Psoas muscle (tissue), 8 donors: ENCODE measurements around the gene ITPRIP. TPM values are rescaled to one million over a fixed set of nuclear protein-coding genes. Genes with fewer than 3 reads are reported as not detected.

Experiments used
- ATAC-seq, 4 donors: fragments of 200-7000 bp; cut with Tn5 transposase; one replicate each; pipeline ENCODE4 v1.9.1; 2020; ENCODE audit warnings: moderate library complexity in 3 of 4, mild to moderate bottlenecking in 2 of 4
- DNase-seq, 2 donors: peaks; one replicate each; pipeline ENCODE4 v3.0.0-alpha.2; 2020
- H3K27ac ChIP-seq: fragments of 200-600 bp; one replicate; pipeline ENCODE4 v1.8.0; 2022
- H3K27me3 ChIP-seq, 3 donors: fragments of 200-600 bp in 1 of 3; one replicate each; pipeline versions ENCODE4 v1.6.1 to v1.8.0; 2013 to 2022; ENCODE audit warnings: low read length in 2 of 3, mild to moderate bottlenecking in 2 of 3, moderate library complexity in 1 of 3; ENCODE audit not compliant: insufficient read depth in 3 of 3
- H3K36me3 ChIP-seq, 2 donors: fragments of 200-600 bp in 1 of 2; one replicate each; pipeline versions ENCODE4 v1.6.1 to v1.8.0; 2013 to 2022; ENCODE audit warnings: low read depth in 1 of 2, mild to moderate bottlenecking in 1 of 2, moderate library complexity in 1 of 2; ENCODE audit not compliant: insufficient read depth in 1 of 2
- H3K4me1 ChIP-seq: fragments of 200-600 bp; one replicate; pipeline ENCODE4 v1.8.0; 2022
- H3K4me3 ChIP-seq: fragments of 200-600 bp; one replicate; pipeline ENCODE4 v1.8.0; 2022; ENCODE audit warnings: mild to moderate bottlenecking
- H3K9me3 ChIP-seq: fragments of 200-600 bp; one replicate; pipeline ENCODE4 v1.8.0; 2022
- WGBS, 3 donors: extraction: QIAGEN DNeasy Blood & Tissue Kit; methylation state at CpG; one replicate each; pipeline versions ENCODE4 v1.1.6 to v1.1.7; 2013; 5-methylcytosine and 5-hydroxymethylcytosine counted together
- intact Hi-C, 2 donors: fragments of 100-400 bp; cut with DNase I; formaldehyde crosslinking; loops; one replicate each; pipeline versions ENCODE4 v1.11.0 to v1.14.2; 2022
- polyA plus RNA-seq, 3 donors: library from polyadenylated mRNA; stranded (reverse); fragments of 200-250 nt; gene quantifications; one replicate each; pipeline ENCODE4 v1.2.3, GENCODE V29; 2013
- total RNA-seq, 4 donors: library from RNA; stranded (reverse); fragmentation: NEBNext Ultra II Directional in 2 of 4; extraction: Animal tissue kit (Norgen Biotek cat#: 25700) in 2 of 4; gene quantifications; one replicate each; pipeline versions ENCODE4 v1.2.1 to v1.2.4, GENCODE V29; 2021 to 2023
- TF ChIP-seq, protein P1 (sequence below): fragments of 200-600 bp; IDR thresholded peaks from one replicate; pipeline ENCODE4 v1.8.0; 2022; ENCODE audit warnings: antibody characterized with exemption
- donor health status: healthy with polysubstance abuse.
- donor health status: DM: no; HTN: no; CAD: no; lungs with moderate emphysema.
- donor health status: Bipolar disorder and iron deficiency.
- donor health status: healthy.
- donor health status: DM: yes; HTN: yes; CAD: no.
- donor health status: DM: no; HTN: no; CAD: no.
- donor health status: DM: no; HTN: no; CAD: no.
- donor health status: DM: yes; HTN: yes; CAD: no.

ITPRIP gene
- total and polyA plus RNA-seq, 7 donors, result 6.2 to 118 (median 9.7) TPM

DNA sequence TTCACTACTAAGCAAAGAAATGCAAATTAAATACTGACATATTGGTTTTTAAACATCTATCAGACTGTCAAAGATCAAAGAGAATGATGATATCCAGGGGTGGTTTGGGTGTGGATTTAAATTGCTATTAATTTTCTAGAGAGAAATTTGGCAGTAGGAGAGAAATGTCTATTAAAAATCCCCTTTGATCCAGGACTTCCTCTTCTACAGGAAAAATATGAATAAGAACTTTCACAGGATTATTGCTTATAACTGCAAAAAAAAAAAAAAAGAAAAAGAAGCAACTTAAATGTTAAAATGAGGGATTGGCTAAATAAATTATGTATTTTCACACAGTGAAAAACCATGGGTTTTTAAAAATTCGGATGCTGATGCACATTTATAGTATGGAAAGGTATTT is 36.3 kb upstream of the ITPRIP start:
- intact Hi-C loops, result no loop called here
- no peak for ATAC-seq
- peaks cover 8 to 11% of the 10 kb centered on the region in 2 donors for H3K36me3 ChIP-seq
- no peak overlapping the region for H3K27ac ChIP-seq
- H3K4me3 ChIP-seq, result no peak overlapping the region
- TF ChIP-seq, protein P1, sequence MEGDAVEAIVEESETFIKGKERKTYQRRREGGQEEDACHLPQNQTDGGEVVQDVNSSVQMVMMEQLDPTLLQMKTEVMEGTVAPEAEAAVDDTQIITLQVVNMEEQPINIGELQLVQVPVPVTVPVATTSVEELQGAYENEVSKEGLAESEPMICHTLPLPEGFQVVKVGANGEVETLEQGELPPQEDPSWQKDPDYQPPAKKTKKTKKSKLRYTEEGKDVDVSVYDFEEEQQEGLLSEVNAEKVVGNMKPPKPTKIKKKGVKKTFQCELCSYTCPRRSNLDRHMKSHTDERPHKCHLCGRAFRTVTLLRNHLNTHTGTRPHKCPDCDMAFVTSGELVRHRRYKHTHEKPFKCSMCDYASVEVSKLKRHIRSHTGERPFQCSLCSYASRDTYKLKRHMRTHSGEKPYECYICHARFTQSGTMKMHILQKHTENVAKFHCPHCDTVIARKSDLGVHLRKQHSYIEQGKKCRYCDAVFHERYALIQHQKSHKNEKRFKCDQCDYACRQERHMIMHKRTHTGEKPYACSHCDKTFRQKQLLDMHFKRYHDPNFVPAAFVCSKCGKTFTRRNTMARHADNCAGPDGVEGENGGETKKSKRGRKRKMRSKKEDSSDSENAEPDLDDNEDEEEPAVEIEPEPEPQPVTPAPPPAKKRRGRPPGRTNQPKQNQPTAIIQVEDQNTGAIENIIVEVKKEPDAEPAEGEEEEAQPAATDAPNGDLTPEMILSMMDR, result no peak
- no peaks in the 10 kb centered on the region for H3K4me1 ChIP-seq
- no peaks in the 10 kb centered on the region for H3K27me3 ChIP-seq
- 74 to 84% (median 79%) methylated on average over 1 of the region's 1 CpG for WGBS, 3 donors
- no peak for DNase-seq
- H3K9me3 ChIP-seq, result peaks cover 9% of the 10 kb centered on the region

DNA sequence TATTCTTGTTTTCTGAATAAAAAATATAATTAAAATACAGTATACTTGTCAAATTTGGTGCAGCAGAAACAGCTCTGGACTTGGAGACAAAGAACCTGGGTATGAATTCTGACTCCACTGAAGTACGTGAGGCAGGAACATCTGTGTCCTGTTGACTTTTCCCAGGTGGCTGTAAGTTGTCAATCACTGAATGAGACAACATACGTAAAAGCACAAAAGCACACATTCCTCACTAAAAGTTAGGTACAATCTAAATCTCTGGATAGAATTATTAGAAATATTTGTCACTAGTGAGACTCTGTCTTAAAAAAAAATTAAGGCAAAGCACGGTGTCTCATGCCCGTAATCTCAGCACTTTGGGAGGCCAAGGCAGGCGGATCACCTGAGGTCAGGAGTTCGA is 33.5 kb upstream of the ITPRIP start:
- H3K36me3 ChIP-seq, result peaks cover 8 to 24% of the 10 kb centered on the region in 2 donors
- no peak overlapping the region for H3K27ac ChIP-seq
- no peaks in the 10 kb centered on the region for H3K27me3 ChIP-seq
- no peak overlapping the region for H3K4me3 ChIP-seq
- peaks cover 9% of the 10 kb centered on the region for H3K9me3 ChIP-seq
- 89 to 93% (median 91%) methylated on average over 6 of the region's 6 CpGs for WGBS, 3 donors
- intact Hi-C loops, result no loop called here
- ATAC-seq, result no peak
- no peaks in the 10 kb centered on the region for H3K4me1 ChIP-seq
- no peak for DNase-seq
- TF ChIP-seq, protein P1, result no peak

DNA sequence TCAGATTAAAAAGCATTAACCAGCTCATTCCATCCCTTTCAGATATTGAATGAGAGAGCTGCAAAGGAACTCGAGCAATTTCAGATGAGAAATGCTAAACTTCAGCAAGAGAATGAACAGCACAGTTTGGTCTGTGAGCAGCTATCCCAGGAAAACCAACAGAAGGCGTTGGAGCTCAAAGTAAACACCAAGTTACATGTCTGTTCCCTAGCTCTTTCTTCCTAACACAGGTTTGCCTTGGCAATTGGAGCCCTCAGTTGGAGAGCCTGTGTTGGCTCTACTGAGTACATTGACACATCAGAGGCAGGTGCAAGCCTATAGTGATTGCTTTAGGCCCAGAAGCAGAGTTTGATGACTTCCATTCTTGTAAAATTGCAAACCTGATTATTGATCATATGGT is 30.1 kb upstream of the ITPRIP start:
- Histone ChIP-seq H3K27me3 (no peaks in the 10 kb centered on the region), H3K4me1 (no peaks in the 10 kb centered on the region), H3K27ac (no peak overlapping the region), H3K36me3 (peaks cover 10 to 24% of the 10 kb centered on the region in 2 donors), H3K4me3 (no peak overlapping the region), H3K9me3 (peaks cover 9% of the 10 kb centered on the region)
- DNase-seq (no peak), ATAC-seq (no peak)
- 53 to 60% (median 56%) methylated on average over 2 of the region's 2 CpGs for WGBS, 3 donors
- TF ChIP-seq, protein P1, result no peak
- intact Hi-C loops, result no loop called here

DNA sequence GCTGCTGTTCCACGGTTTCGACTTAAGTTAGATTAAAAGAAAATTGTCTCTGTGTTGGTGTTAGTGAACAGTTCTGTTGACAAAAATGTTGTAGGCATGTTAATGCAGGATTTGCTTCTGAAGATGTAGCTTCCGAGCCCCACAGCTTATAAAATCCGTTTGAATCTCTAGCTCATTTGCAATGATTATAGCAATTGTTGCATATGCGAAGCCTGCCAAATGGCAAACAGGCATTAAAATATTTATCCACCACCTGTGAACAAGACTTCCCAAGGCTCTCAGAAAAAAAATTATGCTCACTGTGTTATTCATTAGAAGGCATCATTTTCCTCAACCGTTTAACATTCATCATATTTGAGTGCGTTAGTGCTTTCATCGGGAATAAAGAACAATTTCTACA is 29.6 kb upstream of the ITPRIP start:
- Histone ChIP-seq H3K4me1 (no peaks in the 10 kb centered on the region), H3K36me3 (peaks cover 10 to 24% of the 10 kb centered on the region in 2 donors), H3K27ac (no peak overlapping the region), H3K27me3 (no peaks in the 10 kb centered on the region), H3K4me3 (no peak overlapping the region), H3K9me3 (peaks cover 9% of the 10 kb centered on the region)
- DNase-seq (no peak), ATAC-seq (no peak)
- intact Hi-C loops, result no loop called here
- TF ChIP-seq, protein P1, result no peak
- 52 to 65% (median 56%) methylated on average over 8 of the region's 8 CpGs for WGBS, 3 donors

DNA sequence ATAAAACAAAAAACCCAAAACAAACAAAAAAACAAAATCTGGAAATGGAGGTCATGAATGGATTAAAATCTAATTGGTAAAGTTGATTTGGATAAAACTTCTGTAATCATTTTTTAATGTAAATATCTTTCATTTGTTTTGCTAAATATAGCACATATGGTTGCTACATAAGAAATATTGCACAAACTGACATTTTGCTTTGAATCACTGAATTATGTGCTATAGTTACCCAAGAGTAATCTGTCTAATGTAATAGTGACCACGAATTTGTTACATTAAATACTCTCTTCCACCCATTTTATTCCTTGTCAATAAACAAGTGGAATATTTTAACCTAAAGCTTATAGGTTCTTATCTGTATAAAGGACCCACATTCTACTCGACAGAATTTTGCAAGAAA is 21.5 kb upstream of the ITPRIP start:
- intact Hi-C loops, result no loop called here
- no peak for DNase-seq
- 62 to 80% (median 68%) methylated on average over 2 of the region's 2 CpGs for WGBS, 3 donors
- H3K4me3 ChIP-seq, result no peak overlapping the region
- no peak overlapping the region for H3K27ac ChIP-seq
- H3K27me3 ChIP-seq, result peaks cover 0 to 6% (median 0%) of the 10 kb centered on the region in 3 donors
- no peaks in the 10 kb centered on the region for H3K36me3 ChIP-seq
- ATAC-seq, result no peak
- TF ChIP-seq, protein P1, result no peak
- no peaks in the 10 kb centered on the region for H3K4me1 ChIP-seq
- H3K9me3 ChIP-seq, result no peaks in the 10 kb centered on the region
